NT2/D1 (cell line): ENCODE data around the gene LFNG.

Experiments
- DNase-seq: peaks from one replicate; pipeline ENCODE4 v3.0.0-alpha.2; 2011; ENCODE audit warnings: low read depth, low spot score
- H3K27me3 ChIP-seq: 2 replicates; pipeline ENCODE4 v1.6.0; 2011; ENCODE audit warnings: mild to moderate bottlenecking; ENCODE audit not compliant: insufficient read length, insufficient read depth
- H3K36me3 ChIP-seq: 2 replicates; pipeline ENCODE4 v1.6.1; 2011; ENCODE audit warnings: mild to moderate bottlenecking, low read length, mixed read lengths; ENCODE audit not compliant: insufficient read depth, insufficient read length
- H3K4me1 ChIP-seq: 2 replicates; pipeline ENCODE4 v1.5.1; 2011; ENCODE audit not compliant: insufficient read depth, insufficient read length
- H3K4me3 ChIP-seq: 2 replicates; pipeline ENCODE4 v1.5.1; 2011; ENCODE audit warnings: low read depth; ENCODE audit not compliant: insufficient read length
- H3K9ac ChIP-seq: 2 replicates; pipeline ENCODE4 v1.6.0; 2011; ENCODE audit warnings: low read depth; ENCODE audit not compliant: insufficient read length
- H3K9me3 ChIP-seq: 2 replicates; pipeline ENCODE4 v1.5.1; 2011; ENCODE audit warnings: mild to moderate bottlenecking, low read length; ENCODE audit not compliant: insufficient read depth
- SUZ12 ChIP-seq: IDR thresholded peaks from 2 replicates; pipeline ENCODE4 v1.6.1; 2011; ENCODE audit not compliant: insufficient read length, insufficient read depth; ENCODE audit errors: extremely low read depth
- YY1 ChIP-seq: IDR thresholded peaks from 2 replicates; pipeline ENCODE4 v1.6.1; 2011; ENCODE audit not compliant: insufficient read length, insufficient read depth
- ZNF274 ChIP-seq: IDR thresholded peaks from 2 replicates; pipeline ENCODE4 v1.6.1; 2011; ENCODE audit warnings: mild to moderate bottlenecking, low read depth, low read length

Gene LFNG

GRCh38 chr7:2519119-2519930 lies at the start of gene LFNG:
LFNG (plus strand) TSS chr7:2519774; CDS start chr7:2519862, 88 bp downstream.
- H3K36me3 ChIP-seq = peaks cover 4% of the 10 kb centered on the region
- H3K9ac ChIP-seq = peak within 1 kb of the TSS; percentile 86
- peak; percentile 84 for DNase-seq
- no peak for TF ChIP-seq SUZ12
- TF ChIP-seq YY1 = no peak
- no peak for TF ChIP-seq ZNF274
- H3K4me3 ChIP-seq = peak within 1 kb of the TSS; percentile 73
- no peaks in the 10 kb centered on the region for H3K9me3 ChIP-seq
- peaks cover 48% of the 10 kb centered on the region for H3K4me1 ChIP-seq
- H3K27me3 ChIP-seq = peaks cover 54% of the 10 kb centered on the region

GRCh38 chr7:2470204-2471021 lies 49.2 kb upstream of the LFNG start:
- H3K9me3 ChIP-seq = no peaks in the 10 kb centered on the region
- H3K9ac ChIP-seq = peak overlapping the region; percentile 68
- no peaks in the 10 kb centered on the region for H3K27me3 ChIP-seq
- H3K36me3 ChIP-seq = no peaks in the 10 kb centered on the region
- peaks cover 31% of the 10 kb centered on the region for H3K4me1 ChIP-seq
- no peak for DNase-seq
- TF ChIP-seq YY1 = no peak
- TF ChIP-seq ZNF274 = no peak
- TF ChIP-seq SUZ12 = no peak
- no peak overlapping the region for H3K4me3 ChIP-seq

- TF ChIP-seq YY1 = no peak
- no peak for TF ChIP-seq ZNF274
- TF ChIP-seq SUZ12 = no peak
- no peak for DNase-seq
- Histone ChIP-seq H3K27me3 (no peaks in the 10 kb centered on the region), H3K9me3 (no peaks in the 10 kb centered on the region), H3K9ac (peak overlapping the region; percentile 68), H3K36me3 (no peaks in the 10 kb centered on the region), H3K4me3 (no peak overlapping the region), H3K4me1 (peaks cover 28% of the 10 kb centered on the region)
Observed at GRCh38 chr7:2471022-2471329, 48.6 kb upstream of the LFNG start.

- H3K4me3 ChIP-seq = no peak overlapping the region
- H3K9me3 ChIP-seq = no peaks in the 10 kb centered on the region
- no peak for TF ChIP-seq ZNF274
- peak; percentile 28 for TF ChIP-seq YY1
- peaks cover 28% of the 10 kb centered on the region for H3K4me1 ChIP-seq
- no peaks in the 10 kb centered on the region for H3K27me3 ChIP-seq
- no peaks in the 10 kb centered on the region for H3K36me3 ChIP-seq
- no peak for DNase-seq
- peak overlapping the region; percentile 68 for H3K9ac ChIP-seq
Observed at GRCh38 chr7:2471396-2471795, 48.2 kb upstream of the LFNG start.

- Histone ChIP-seq H3K4me1 (peaks cover 39% of the 10 kb centered on the region), H3K27me3 (no peaks in the 10 kb centered on the region), H3K4me3 (no peak overlapping the region), H3K9ac (no peak overlapping the region), H3K36me3 (no peaks in the 10 kb centered on the region), H3K9me3 (no peaks in the 10 kb centered on the region)
- no peak for DNase-seq
- TF ChIP-seq YY1 = no peak
- TF ChIP-seq SUZ12 = no peak
- no peak for TF ChIP-seq ZNF274
Observed at GRCh38 chr7:2472739-2473138, 46.8 kb upstream of the LFNG start.

- Histone ChIP-seq H3K9ac (no peak overlapping the region), H3K27me3 (no peaks in the 10 kb centered on the region), H3K9me3 (no peaks in the 10 kb centered on the region), H3K4me3 (no peak overlapping the region), H3K36me3 (no peaks in the 10 kb centered on the region), H3K4me1 (peaks cover 43% of the 10 kb centered on the region)
- no peak for DNase-seq
- TF ChIP-seq SUZ12 (no peak), ZNF274 (no peak), YY1 (no peak)
Observed at GRCh38 chr7:2473496-2474180, 45.9 kb upstream of the LFNG start.

- no peak for TF ChIP-seq YY1
- TF ChIP-seq SUZ12 = no peak
- TF ChIP-seq ZNF274 = no peak
- H3K27me3 ChIP-seq = peaks cover under 1% of the 10 kb centered on the region
- no peak overlapping the region for H3K4me3 ChIP-seq
- H3K4me1 ChIP-seq = peaks cover 45% of the 10 kb centered on the region
- H3K36me3 ChIP-seq = no peaks in the 10 kb centered on the region
- H3K9ac ChIP-seq = no peak overlapping the region
- no peak for DNase-seq
- no peaks in the 10 kb centered on the region for H3K9me3 ChIP-seq
Observed at GRCh38 chr7:2474224-2474623, 45.4 kb upstream of the LFNG start.
